GOT3 (cell line): ENCODE data around the gene FAM131A.

Experiments
- DNase-seq: peaks from one replicate; lab custom pipeline; 2025; ENCODE audit warnings: mixed read lengths; lab: John Stamatoyannopoulos, UW

Gene FAM131A

DNA sequence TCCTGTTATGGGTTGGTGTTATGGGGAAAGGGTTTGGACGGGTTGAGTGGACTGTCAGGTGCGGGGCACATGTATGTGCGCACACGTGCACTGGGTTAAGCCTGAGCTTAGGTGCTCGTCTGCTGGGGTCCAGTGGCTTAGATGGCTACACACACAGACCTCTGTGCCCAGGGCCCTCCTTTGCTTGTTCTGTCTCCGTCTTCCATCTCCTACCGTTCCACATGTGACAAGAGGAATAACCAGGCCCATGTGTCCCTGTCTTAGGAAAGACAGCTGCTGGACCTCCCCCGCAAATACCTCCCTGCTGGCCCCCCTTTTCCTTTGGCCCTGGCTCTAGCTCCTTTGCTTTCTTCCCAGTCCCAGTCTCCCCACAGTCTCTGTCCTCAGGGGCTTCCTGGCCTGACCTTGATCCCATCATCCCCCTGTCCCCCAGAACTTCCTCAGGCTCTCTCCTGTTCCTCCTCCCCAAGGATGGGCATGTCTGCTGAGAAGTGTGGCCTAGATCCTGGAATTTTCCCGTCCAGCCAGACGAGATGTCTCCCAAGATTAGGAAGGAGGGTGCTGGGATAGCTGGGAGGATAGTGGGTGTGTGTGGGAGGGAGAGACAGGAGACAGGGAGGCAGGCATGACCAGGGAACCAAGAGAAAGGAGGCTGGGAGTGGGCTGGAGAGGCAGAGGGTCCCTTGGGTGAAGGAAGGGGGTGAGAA lies 41.4 kb downstream of the FAM131A start:
- no peak for DNase-seq

DNA sequence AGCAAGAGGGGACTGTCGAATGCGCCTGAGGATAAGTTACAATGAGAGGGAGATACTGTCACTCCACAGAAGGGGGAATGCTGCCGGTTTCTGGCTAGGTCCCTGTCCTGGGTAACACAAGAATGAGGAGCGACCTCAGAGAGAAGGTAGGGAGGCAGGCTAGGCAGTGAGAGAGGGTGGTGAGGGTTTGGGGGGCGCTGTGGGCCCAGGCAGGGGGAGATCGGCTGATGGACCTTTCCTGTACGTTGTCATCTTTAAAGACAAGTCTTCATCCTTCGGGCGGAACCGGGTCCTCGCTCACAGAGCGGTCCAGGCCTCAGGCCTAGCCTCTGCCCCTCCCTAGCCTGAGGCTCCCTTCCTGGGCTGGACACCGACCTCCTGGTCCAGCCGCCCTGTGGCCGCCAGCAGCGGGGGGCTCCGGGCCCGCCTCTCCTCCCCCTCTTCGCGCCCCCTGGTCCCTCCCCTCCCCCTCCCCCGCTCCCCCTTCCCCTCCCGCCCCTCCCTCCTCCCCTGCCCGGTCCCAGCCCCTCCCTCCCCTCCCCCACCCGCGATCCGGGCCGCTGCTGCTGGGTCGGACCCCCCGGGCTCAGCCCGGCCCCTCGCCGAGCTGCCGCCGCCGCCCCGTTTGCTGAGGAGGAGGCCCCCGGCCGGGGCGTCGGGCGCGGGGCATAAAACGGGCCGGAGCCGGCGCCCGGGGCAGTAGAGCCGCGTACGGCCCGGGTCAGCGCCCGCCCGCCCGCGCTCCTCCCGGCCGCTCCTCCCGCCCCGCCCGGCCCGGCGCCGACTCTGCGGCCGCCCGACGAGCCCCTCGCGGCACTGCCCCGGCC lies 42.2 kb downstream of the FAM131A start, which contains the start of gene CHRD:
Gene CHRD (plus strand): TSS at position 697 of the 827 bp plus-strand sequence. CDS start 265 bp downstream, outside the sequence.
- no peak for DNase-seq

GRCh38 chr3:184380185-184380626 lies 42.8 kb downstream of the FAM131A start:
- DNase-seq, result no peak

DNA sequence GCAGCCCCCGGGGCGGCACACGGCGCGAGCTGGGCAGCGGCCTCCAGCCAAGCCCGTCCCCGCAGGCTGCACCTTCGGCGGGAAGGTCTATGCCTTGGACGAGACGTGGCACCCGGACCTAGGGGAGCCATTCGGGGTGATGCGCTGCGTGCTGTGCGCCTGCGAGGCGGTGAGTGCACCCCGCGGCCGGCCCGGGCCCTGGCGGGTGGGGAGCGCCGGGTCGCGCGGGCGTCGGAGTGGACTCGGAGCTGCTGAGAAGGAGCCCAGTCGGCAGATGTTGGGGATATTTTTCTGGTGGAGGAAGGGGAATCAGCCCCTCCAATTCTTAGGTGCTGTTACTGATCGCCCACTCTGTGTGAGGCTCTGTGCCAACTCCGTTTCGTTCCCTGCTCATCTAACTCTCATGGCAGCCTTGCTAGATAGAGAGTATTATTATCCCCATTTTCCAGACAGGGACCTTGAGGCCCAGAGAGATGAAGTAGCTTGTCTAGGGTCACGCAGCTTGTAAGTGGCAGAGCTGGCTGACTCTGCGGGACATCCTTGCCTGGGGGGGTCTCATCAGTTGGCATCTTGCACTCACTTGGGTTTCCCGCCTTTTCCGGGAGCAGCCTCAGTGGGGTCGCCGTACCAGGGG lies 43.3 kb downstream of the FAM131A start:
- no peak for DNase-seq

DNA sequence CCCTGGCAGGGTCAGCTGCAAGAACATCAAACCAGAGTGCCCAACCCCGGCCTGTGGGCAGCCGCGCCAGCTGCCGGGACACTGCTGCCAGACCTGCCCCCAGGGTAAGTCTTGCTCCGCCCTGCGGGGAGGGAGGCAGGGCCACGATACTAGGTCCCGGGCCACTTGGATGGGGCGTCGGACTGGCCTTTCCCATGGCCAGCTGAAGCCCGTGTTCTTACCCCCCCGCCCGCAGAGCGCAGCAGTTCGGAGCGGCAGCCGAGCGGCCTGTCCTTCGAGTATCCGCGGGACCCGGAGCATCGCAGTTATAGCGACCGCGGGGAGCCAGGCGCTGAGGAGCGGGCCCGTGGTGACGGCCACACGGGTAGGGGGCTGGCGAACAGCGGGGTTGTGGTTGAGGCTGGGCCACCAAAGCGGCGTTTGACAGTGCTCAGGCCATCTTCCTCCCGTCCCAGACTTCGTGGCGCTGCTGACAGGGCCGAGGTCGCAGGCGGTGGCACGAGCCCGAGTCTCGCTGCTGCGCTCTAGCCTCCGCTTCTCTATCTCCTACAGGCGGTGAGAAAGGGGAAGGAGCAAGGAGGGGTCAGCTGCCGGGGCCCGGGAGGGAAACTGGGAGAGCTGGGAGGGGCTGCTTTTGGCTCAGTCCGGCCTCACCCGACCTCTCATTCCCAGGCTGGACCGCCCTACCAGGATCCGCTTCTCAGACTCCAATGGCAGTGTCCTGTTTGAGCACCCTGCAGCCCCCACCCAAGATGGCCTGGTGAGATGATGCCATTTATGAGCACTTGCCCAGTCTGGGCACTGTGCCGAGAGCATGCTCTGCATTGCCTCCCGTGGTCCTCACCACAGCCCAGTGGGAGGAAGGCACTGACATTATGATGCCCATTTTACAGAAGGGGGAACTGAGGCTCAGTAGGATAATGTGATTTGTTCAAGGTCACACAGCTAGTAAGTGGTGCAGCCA lies 44.1 kb downstream of the FAM131A start:
- DNase-seq, result no peak

DNA sequence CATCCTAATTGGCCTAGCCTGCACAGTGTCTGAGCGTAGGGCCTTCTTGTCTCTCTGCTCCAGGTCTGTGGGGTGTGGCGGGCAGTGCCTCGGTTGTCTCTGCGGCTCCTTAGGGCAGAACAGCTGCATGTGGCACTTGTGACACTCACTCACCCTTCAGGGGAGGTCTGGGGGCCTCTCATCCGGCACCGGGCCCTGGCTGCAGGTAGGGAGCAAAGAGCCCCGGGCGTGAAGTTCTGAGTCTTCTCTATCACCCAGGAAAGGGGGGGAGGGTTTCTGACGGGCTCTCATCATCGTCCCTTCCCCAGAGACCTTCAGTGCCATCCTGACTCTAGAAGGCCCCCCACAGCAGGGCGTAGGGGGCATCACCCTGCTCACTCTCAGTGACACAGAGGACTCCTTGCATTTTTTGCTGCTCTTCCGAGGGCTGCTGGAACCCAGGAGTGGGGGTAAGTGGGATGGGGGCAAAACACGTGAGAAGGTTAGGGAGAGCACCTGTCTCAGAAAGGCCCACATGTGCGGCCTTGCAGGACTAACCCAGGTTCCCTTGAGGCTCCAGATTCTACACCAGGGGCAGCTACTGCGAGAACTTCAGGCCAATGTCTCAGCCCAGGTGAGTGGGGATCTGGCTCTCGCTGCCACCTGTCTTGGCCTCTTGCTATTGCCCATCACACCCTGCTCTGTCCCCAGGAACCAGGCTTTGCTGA lies 45.1 kb downstream of the FAM131A start:
- DNase-seq, result no peak

- DNase-seq, result no peak
Measured at GRCh38 chr3:184383033-184383740, 45.8 kb downstream of the FAM131A start.

DNA sequence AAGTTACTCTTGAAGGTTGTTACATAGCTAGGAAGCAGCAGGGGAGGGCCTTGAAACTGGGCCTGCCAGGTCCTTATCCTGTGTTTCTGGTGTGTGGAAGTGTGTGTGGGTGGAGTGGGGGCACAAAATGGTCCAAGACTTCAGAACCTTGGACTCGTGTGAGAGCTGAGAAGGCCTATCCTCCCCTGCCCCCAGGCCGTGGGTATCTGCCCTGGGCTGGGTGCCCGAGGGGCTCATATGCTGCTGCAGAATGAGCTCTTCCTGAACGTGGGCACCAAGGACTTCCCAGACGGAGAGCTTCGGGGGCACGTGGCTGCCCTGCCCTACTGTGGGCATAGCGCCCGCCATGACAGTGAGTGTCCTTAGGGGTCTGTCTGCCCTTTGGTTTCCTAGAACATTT lies 46.9 kb downstream of the FAM131A start:
- DNase-seq, result no peak

DNA sequence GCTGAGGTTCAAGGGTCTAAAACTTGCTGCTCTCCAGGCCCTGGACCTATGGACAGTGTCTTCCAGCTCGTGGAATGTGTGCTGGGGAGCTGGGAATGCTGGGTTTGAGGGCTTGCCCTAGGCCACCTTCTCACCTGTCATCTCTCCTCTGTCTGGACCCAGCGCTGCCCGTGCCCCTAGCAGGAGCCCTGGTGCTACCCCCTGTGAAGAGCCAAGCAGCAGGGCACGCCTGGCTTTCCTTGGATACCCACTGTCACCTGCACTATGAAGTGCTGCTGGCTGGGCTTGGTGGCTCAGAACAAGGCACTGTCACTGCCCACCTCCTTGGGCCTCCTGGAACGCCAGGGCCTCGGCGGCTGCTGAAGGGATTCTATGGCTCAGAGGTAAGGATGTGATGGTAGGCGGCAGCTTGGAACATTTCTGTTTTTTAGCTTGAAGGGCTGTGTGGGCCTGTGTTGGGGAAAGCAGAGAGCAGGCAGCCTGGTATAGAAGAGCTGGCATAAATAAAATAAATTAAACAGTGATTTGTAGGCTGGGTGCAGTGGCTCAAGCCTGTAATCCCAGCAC lies 47.5 kb downstream of the FAM131A start:
- DNase-seq, result no peak

GRCh38 chr3:184386047-184386806 lies 48.8 kb downstream of the FAM131A start:
- no peak for DNase-seq

DNA sequence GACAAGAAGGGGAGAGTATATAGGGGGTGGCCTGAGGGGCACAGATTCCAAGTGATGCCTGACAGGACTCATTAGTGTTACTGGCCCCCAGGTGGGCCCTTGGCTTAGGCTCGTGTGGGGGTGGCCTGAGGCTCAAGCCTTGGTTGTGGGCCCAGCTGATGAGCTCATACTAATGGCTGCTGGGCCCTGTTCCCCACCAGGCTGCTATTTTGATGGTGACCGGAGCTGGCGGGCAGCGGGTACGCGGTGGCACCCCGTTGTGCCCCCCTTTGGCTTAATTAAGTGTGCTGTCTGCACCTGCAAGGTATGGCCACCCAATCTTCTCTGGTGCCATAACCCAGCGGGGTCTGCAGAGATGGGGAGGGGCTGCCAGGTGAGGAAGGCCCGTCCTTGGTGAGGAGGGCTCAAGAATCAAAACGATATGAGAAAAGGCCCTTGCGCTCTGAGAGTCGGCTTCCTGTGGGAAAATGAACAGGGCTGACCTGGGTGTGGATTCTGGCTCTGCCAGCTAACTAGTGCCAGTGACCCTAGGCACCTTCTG lies 49.8 kb downstream of the FAM131A start:
- DNase-seq, result no peak

GRCh38 chr3:184388164-184388935 lies 51.0 kb downstream of the FAM131A start:
- DNase-seq, result no peak

DNA sequence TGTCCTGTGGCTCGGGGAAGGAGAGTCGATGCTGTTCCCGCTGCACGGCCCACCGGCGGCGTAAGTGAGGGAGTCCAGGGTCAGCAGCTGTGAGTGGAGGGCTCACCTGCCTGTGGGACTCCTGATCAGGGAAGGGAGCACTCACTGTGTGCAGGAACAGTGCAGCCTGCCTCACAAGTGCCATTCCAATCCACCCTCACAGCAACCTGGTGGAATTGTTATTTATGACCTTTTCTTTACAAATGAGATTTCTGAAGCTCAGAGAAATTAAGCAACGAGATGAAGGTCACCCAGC lies 51.5 kb downstream of the FAM131A start:
- no peak for DNase-seq

GRCh38 chr3:184389384-184389783 lies 52.0 kb downstream of the FAM131A start:
- DNase-seq, result no peak

DNA sequence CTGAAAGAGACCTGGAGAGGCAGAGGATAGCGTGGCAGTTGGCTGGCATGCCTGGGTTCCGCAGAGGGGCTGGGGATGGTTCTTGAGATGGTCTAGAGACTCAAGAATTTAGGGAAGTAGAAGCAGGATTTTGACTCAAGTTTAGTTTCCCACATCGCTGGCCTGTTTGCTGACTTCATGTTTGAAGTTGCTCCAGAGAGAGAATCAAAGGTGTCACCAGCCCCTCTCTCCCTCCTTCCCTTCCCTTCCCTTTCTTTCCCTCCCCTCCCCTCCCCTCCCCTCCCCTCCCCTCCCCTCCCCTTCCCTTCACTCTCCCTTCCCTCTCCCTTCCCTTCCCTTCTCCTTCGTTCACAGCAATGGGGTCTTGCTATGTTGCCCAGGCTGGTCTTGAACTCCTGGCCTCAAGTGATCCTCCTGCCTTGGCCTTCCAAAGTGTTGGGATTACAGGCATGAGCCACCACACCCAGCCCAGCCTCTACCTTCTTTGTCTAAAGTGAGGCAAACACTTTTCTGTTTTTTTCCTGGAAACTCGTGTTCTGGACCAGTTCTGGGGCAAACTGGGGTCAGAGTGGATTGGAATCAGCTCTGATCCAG lies 52.6 kb downstream of the FAM131A start:
- DNase-seq, result no peak

DNA sequence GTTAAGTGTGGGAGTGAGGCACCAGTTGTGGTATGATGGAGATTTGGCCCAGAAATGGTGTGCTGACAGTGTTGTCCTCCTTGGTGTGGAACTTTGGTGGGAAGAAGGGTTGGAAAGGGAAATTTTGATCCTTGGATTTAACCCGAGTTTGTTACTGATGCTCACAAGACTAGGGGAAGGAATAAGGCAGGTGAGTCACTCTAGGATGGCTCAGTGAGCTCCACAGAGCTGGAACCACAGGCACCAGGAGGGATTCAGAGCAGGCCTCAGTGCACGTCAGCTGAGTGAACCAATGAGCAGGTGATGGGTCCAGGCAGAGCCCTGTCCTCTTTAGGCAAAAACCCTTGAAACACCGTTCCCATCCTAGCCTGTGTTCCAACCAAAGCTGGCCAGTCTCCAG lies 53.9 kb downstream of the FAM131A start:
- no peak for DNase-seq

- DNase-seq, result no peak
Measured at GRCh38 chr3:184395320-184395660, 57.9 kb downstream of the FAM131A start.
